K562 (cell line): ENCODE data around the gene TULP4. TPM values are rescaled to one million over a fixed set of nuclear protein-coding genes. Genes with fewer than 3 reads are reported as not detected.

Experiments
- CTCFL ChIP-seq: IDR thresholded peaks from 2 replicates; pipeline ENCODE4 v1.6.1; 2011; ENCODE audit warnings: borderline replicate concordance, low read depth, mild to moderate bottlenecking, moderate library complexity, low read length; ENCODE audit not compliant: insufficient read depth, poor library complexity, severe bottlenecking
- GTF2B ChIP-seq: IDR thresholded peaks from 2 replicates; pipeline ENCODE4 v1.6.1; 2011; ENCODE audit not compliant: insufficient read length; ENCODE audit errors: extremely low read depth
- REST ChIP-seq, 2 experiments: fragments of 450-650 bp; formaldehyde crosslinking in 1 of 2; IDR thresholded peaks; 2 replicates each; pipeline versions ENCODE4 v1.4.0 to v1.6.1; 2014 to 2020; ENCODE audit warnings: mild to moderate bottlenecking in 2 of 2, borderline replicate concordance in 1 of 2, low read depth in 1 of 2
- TRIM24 ChIP-seq, 2 experiments: fragments of 450-650 bp; IDR thresholded peaks; 2 replicates each; pipeline ENCODE4 v1.6.1; 2016
- polyA plus RNA-seq, 8 experiments: library from polyadenylated mRNA; depleted of rRNA in 4 of 8; stranded (reverse) in 5 of 8; unstranded in 3 of 8; fragments of >200 nt; fragmentation: Nextera tagmentation in 2 of 8; fragmentation: Illumina TruSeq in 1 of 8; extraction: Ambion mirVana in 2 of 8; extraction: Trizol in 1 of 8; gene quantifications; 2 replicates each; pipeline versions ENCODE4 v1.2.1 to v1.2.3, GENCODE V29; 2011 to 2014; ENCODE audit warnings: inconsistent platforms in 1 of 8, missing spikeins in 1 of 8
- total RNA-seq, 7 experiments: library from RNA; depleted of rRNA in 6 of 7; stranded (reverse); fragments of >200 nt in 6 of 7; fragmentation: Illumina TruSeq in 2 of 7; extraction: Trizol in 2 of 7; gene quantifications; 2 replicates each; pipeline versions ENCODE4 v1.2.1 to v1.2.3, GENCODE V29; 2011 to 2021; ENCODE audit warnings: low replicate concordance in 1 of 7

The TULP4 gene
- total and polyA plus RNA-seq, 9 of the 15 experiments (the other 6 are each of a cell fraction or from before 2014, with no cell fraction given), result 1.2 to 50.4 (median 11.0) TPM

- peak; percentile 21; the same call in 1 of the 2 replicates for TF ChIP-seq REST (IDR thresholded peaks at IDR 0.05; ENCODE audit: borderline replicate concordance)
- TF ChIP-seq REST (CRISPR knock-in tag; IDR thresholded peaks at IDR 0.05; ENCODE audit: low read depth), result no peak
- no peak for TF ChIP-seq TRIM24 (IDR thresholded peaks at IDR 0.05)
- TF ChIP-seq GTF2B, result no peak
- peak; percentile 85 for TF ChIP-seq CTCFL
These were observed 194.3 kb downstream of the TULP4 start (continued) for GRCh38 chr6:158506601-158507000.
